GM19455 (cell line): ENCODE data around the gene NCCRP1.
"Not testable (repeated sequence)": the region's sequence is repeated elsewhere in the genome, so short reads cannot be mapped to it uniquely, and the experiment has no call there.

Experiments used
- ATAC-seq: cut with Tn5 transposase; IDR thresholded peaks from one replicate; pipeline ENCODE4 v1.9.1; 2021; ENCODE audit not compliant: unreplicated experiment

Gene NCCRP1

GRCh38 chr19:39205449-39205764, 8.6 kb downstream of the NCCRP1 start:
- ATAC-seq: no peak

DNA sequence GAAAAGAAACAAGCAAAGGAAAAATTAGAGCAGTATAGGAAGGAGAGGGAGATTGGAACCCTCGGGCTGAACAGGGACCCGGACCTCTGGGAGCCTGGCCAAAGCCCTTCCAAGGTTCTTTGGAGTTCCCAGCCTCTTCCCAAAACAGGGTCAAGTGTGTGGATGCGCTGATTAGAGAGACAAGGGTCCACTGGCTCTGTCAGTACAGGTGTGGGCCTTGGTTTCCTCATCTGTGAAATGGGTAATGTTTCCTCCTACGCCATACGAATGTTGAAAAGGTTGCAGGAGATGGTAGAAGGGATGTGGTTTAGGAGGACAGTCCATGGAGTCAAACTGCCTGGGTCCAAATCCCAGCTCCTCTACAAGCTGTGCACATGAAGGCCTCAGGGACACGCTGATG, 9.4 kb downstream of the NCCRP1 start:
- ATAC-seq: no peak

DNA sequence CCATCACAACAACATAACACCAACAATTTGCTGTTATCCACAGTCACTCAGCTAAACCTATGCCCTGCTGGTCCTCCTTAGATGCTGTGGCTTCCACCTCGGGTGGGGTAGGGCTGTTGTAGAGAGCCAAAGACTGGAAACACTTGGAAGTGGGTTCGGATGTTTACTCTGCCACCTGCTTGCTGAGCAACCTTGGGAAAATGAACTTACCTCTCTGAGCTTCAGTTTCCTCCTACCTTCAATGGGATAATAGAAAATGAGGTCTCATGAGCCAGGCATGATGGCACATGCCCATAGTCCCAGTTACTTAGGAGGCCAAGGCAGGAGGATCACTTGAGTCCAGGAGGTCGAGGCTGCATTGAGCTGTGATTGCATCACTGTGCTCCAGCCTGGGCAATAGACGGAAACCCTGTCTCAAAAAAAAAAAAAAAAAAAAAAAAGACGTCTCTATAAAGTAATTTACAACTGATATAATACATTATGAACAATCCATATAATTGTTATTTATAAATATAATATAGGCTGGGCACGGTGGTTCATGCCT, 10.6 kb downstream of the NCCRP1 start:
- no peak for ATAC-seq

GRCh38 chr19:39208175-39208795, 11.5 kb downstream of the NCCRP1 start:
- ATAC-seq: no peak

GRCh38 chr19:39209196-39209595, 12.4 kb downstream of the NCCRP1 start:
- ATAC-seq: no peak

DNA sequence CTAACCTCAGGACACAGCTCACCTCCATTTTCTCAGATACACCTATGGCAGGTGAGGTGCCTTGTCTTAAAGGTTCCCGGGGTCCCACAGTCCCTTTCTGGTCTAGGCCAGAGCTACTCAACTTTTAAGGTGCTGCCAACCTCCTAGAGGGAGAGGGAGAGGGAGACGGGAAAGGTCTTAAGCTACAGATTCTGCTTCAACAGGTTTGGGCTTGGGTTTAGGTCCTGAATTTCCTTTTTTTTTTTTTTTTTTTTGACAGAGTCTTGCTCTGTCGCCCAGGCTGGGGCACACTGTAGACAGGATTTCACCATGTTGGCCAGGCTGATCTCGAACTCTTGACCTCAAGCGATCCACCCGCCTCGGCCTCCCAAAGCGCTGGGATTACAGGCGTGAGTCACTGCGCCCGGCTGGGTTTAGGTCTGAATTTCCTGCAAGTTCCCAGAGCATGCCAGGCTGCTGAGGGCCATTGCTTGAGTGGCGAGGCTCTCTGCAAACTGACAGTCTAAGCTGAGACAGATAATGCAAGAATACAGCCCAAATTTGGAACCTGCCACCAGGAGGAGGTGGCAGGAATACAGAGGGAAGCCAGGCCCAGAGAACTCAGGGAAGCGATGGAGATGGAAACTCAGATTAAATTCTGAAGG, 15.1 kb downstream of the NCCRP1 start:
- no peak for ATAC-seq

GRCh38 chr19:39212375-39212742, 15.6 kb downstream of the NCCRP1 start:
- no peak for ATAC-seq

DNA sequence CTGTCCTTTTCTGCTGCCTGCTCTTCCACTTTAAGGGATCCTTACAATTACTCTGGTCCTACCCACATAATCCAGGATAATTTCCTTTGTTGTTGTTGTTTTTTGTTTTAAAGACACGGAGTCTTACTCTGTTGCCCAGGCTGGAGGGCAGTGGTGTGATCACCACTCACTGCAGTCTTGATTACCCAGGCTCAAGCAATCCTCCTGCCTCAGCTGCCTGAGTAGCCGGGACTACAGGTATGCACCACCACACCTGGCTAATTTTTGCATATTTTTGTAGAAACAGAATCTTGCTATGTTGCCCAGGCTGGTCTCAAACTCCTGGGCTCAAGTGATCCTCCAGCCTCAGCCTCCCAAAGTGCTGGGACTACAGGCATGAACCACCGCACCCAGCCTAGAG, 18.6 kb downstream of the NCCRP1 start:
- ATAC-seq: not testable (repeated sequence)

DNA sequence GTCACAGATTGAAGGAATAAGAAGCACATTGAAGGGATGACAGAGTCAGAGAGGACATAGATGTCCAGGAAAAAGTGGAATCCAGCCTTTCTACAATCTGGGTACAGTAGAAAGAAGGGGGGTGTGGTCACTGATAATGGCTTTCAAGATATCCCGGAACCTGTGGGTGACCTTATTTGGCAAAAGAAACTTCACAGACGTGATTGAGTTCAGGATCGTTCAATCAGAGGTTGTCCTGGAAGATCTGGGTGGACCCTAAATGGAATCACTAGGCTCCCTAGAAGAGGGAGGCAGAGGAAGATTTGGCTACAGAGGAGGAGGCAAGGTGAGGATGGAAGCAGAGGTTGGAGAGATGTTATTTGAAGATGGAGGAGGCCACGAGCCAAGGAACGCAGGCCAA, 20.3 kb downstream of the NCCRP1 start:
- ATAC-seq: no peak

DNA sequence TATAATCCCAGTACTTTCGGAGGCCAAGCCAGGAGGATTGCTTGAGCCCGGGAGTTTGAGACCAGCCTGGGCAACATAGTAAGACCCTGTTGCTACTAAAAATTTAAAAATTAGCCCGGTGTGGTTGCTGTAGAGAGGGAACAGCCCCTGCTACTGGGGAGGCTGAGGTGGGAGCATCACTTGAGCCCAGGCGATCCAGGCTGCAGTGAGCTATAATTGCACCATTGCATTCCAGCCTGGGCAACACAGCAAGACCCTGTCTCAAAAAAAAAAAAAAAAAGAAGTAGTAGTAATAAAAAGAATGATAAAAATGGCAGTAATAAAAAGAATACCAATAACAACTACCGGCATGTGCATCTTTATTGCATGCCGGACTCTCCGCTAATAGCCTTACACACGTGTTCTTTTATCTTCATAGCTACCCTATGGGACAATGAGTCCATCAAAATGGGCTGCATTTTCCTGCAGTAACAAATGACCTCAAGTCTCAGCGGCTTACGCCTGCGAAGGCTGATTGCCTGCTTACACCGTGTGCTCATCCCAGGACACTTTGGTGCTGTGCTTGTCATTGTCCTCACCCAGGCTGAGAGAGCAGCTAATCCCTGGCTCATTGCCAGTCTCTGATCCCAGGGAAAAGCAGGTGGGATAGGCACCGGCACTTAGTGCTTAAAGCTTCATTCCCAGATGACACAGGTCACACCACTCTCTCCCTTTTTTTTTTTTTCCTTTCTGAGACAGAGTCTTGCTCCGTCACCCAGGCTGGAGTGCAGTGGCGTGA, 21.7 kb downstream of the NCCRP1 start:
- ATAC-seq: no peak

DNA sequence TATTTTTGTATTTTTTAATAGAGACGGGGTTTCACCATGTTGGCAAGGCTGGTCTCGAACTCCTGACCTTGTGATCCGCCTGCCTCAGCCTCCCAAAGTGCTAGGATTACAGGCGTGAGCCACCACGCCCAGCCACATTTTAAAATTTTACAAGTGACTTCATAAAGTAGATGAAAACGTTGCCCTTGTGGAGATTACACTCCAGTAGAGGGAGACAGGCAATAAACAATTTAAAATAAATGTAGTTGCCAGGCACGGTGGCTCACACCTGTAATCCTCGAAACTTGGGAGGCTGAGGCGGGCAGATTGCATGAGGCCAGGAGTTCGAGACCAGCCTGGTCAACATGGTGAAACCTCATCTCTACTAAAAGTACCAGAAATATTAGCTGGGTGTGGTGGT, 22.3 kb downstream of the NCCRP1 start:
- ATAC-seq: not testable (repeated sequence)

DNA sequence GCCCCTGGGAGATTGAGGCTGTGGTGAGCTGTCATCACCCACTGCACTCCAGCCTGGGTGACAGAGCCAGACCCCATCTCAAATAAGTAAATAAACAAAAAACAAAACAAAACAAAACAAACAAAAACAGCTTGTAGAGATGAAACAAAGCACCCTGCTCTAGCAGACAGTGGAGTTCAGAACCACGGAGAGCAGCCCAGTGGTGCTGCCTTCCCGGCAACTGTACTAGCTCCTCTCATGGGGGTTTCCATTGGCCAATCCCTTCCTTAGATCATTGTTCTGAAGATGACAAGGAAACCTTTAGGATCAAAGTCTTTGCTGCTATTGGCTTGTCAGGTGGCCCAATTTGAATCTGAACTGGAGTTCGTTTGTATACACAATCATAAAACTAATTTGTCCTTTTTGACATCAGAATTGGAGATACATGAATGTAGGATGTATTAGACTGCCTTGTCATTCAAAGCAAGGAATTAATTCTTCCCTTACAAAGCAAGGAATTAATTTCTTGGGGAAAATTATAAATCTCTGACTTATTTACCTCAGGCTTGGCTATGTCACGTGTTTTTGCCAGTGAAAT, 27.0 kb downstream of the NCCRP1 start:
- no peak for ATAC-seq

GRCh38 chr19:39224910-39225309, 28.1 kb downstream of the NCCRP1 start:
- no peak for ATAC-seq

DNA sequence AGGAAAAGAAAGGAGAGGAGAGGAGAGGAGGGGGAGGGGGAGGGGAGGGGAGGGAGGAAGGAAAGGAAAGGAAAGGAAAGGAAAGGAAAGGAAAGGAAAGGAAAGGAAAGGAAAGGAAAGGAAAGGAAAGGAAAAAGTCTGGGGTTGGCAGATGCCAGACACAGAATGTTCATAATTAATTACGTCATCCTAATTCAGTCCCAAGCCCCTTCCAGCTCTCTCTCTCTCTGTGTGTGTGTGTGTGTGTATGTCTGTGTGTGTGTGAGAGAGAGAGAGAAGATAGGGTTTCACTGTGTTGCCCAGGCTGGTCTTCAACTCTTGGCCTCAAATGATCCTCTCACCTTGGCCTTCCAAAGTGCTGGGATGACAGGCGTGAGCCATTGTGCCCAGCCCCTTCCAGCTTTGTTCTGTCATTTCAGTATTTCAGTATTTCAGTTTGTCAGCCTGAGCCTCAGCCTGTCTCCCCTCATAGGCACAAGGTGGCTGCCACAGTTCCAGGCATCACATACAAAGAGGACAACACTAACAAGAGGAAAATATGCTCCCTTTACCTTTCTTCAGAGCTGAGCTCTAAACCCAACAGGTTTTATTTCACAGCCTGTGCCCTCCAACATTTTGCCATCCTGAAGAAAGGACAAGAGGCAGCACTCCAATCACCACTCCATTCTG, 33.5 kb downstream of the NCCRP1 start:
- ATAC-seq: no peak

GRCh38 chr19:39232708-39233107, 35.9 kb downstream of the NCCRP1 start:
- ATAC-seq: no peak

DNA sequence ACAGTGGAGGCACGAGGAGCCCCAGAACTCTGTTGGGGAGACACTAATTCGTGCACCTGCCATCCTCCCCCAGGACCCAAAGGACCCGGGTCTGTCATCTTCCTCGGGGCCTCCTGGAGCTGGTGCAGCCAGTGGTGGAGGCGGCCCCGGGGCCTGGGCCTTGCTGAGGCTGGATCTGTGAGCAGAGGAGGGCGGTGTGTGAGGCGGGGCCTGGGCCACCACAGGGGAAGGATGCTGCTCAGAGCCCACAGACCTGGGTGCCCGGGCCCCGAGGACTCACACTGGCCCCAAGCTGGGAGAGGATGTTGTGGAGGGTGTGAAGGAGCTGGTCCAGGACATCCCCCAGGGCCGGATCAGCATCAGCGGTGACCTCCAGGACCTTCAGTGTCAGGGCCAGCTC, 39.8 kb downstream of the NCCRP1 start:
- no peak for ATAC-seq

DNA sequence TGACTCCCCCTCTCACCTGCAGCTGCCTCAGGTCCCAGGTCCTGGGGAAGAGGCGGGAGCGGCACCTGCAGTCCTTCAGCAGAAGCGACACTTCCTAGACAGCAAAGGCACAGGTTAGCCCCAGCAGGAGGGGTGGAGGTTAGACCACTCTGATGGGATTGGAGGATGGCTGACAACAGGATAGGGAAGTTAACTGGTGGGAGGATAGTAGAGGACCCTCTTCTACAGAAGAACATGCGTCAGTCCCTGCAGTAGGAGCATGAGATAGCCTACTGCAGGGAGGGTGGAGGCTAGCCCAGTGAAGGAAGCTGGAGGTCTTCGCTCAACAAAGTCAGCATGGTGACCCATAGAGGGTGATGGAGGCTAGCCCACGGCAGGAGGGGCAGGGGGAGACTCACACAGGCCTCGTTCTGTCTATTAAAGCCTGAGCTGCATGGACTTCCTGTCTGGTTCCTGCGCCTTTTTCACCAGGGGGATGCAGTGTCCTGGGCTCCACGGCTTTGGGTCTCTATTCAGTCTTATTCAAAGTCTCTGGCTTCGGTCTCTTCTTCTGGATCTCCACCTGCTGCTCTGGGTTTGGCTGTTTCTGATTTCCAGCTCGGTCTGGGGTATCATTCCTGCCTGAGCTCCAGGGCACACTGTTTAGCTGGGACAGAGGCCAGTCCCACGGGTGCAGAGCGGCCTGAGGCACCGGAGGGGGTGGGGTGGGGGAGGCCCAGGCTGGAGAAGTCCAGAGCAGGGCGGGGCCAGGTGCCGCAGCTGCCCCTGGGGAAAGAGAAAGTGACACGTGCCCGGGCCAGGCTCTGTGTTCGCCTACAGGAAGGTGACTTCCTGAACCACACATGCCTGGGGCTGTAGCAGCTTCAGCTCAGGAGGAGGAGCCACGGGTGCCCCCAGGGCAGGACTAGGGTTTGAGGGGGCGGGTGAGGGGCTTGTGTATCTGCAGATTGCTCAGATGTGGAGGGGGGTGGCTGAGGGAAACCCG, 40.7 kb downstream of the NCCRP1 start:
- no peak for ATAC-seq

GRCh38 chr19:39238209-39238608, 41.4 kb downstream of the NCCRP1 start:
- ATAC-seq: no peak

GRCh38 chr19:39238944-39239343, 42.2 kb downstream of the NCCRP1 start:
- no peak for ATAC-seq

GRCh38 chr19:39240421-39240820, 43.7 kb downstream of the NCCRP1 start:
- ATAC-seq: no peak
